ENCODE data around the gene ABITRAM. TPM values are rescaled to one million over a fixed set of nuclear protein-coding genes. Genes with fewer than 3 reads are reported as not detected.
"Not testable (repeated sequence)": the region's sequence is repeated elsewhere in the genome, so short reads cannot be mapped to it uniquely, and the experiment has no call there.

ABITRAM gene
- total RNA-seq, 1 donor from 2014 or later: 14.7 TPM

- Mint-ChIP-seq H3K9me3 (no peaks in the 10 kb centered on the region), H3K36me3 (ENCODE audit: low read depth) (peaks cover 48% of the 10 kb centered on the region), H3K4me1 (ENCODE audit: low read depth) (no peaks in the 10 kb centered on the region), H3K4me3 (no peak overlapping the region), H3K27me3 (ENCODE audit: insufficient read depth) (no peaks in the 10 kb centered on the region), H3K27ac (no peak overlapping the region)
- intact Hi-C loops (cut with micrococcal nuclease): no loop called here
- no peak for DNase-seq (ENCODE audit: low spot score)
Measured at GRCh38 chr9:108905494-108905893, 28.7 kb upstream of the ABITRAM start.

- intact Hi-C loops (cut with micrococcal nuclease): no loop called here
- Mint-ChIP-seq H3K9me3 (no peaks in the 10 kb centered on the region), H3K27ac (no peak overlapping the region), H3K27me3 (ENCODE audit: insufficient read depth) (no peaks in the 10 kb centered on the region), H3K4me1 (ENCODE audit: low read depth) (peaks cover 9% of the 10 kb centered on the region), H3K4me3 (no peak overlapping the region), H3K36me3 (ENCODE audit: low read depth) (peaks cover 48% of the 10 kb centered on the region)
- no peak for DNase-seq (ENCODE audit: low spot score)
Measured at GRCh38 chr9:108910402-108910801, 23.8 kb upstream of the ABITRAM start.

DNA sequence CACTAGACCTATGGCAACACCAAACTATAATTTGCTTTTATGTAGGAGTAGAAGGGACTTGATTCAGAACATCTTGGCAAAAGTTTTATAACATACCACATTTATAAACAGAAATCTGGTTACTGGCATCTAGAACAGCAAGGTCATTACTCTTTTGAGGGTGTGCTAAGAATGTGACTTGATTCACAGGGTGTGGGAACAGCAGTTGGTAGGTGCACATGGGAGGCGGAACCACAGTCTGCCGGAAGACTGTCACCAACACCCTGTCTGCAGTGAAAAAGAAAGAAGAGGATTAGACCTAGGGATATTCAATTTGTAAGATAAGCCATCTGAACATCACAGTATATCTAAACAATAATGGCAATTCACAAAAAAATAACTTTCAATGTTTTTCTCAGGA lies 23.3 kb upstream of the ABITRAM start:
- DNase-seq (ENCODE audit: low spot score): no peak
- no peaks in the 10 kb centered on the region for H3K9me3 Mint-ChIP-seq
- peaks cover 9% of the 10 kb centered on the region for H3K4me1 Mint-ChIP-seq (ENCODE audit: low read depth)
- H3K36me3 Mint-ChIP-seq (ENCODE audit: low read depth): peaks cover 52% of the 10 kb centered on the region
- intact Hi-C loops (cut with micrococcal nuclease): no loop called here
- H3K27me3 Mint-ChIP-seq (ENCODE audit: insufficient read depth): no peaks in the 10 kb centered on the region
- H3K27ac Mint-ChIP-seq: no peak overlapping the region
- no peak overlapping the region for H3K4me3 Mint-ChIP-seq

- intact Hi-C loops (cut with micrococcal nuclease): no loop called here
- Mint-ChIP-seq H3K27me3 (ENCODE audit: insufficient read depth) (no peaks in the 10 kb centered on the region), H3K4me3 (no peak overlapping the region), H3K9me3 (no peaks in the 10 kb centered on the region), H3K4me1 (ENCODE audit: low read depth) (peaks cover 9% of the 10 kb centered on the region), H3K27ac (no peak overlapping the region), H3K36me3 (ENCODE audit: low read depth) (peaks cover 47% of the 10 kb centered on the region)
- no peak for DNase-seq (ENCODE audit: low spot score)
Measured at GRCh38 chr9:108911820-108912219, 22.4 kb upstream of the ABITRAM start.

GRCh38 chr9:108913391-108913790 lies 20.8 kb upstream of the ABITRAM start:
- peaks cover 45% of the 10 kb centered on the region for H3K36me3 Mint-ChIP-seq (ENCODE audit: low read depth)
- no peak overlapping the region for H3K4me3 Mint-ChIP-seq
- intact Hi-C loops (cut with micrococcal nuclease): no loop called here
- no peak overlapping the region for H3K27ac Mint-ChIP-seq
- no peak for DNase-seq (ENCODE audit: low spot score)
- H3K4me1 Mint-ChIP-seq (ENCODE audit: low read depth): peaks cover 9% of the 10 kb centered on the region
- H3K9me3 Mint-ChIP-seq: no peaks in the 10 kb centered on the region
- H3K27me3 Mint-ChIP-seq (ENCODE audit: insufficient read depth): no peaks in the 10 kb centered on the region

DNA sequence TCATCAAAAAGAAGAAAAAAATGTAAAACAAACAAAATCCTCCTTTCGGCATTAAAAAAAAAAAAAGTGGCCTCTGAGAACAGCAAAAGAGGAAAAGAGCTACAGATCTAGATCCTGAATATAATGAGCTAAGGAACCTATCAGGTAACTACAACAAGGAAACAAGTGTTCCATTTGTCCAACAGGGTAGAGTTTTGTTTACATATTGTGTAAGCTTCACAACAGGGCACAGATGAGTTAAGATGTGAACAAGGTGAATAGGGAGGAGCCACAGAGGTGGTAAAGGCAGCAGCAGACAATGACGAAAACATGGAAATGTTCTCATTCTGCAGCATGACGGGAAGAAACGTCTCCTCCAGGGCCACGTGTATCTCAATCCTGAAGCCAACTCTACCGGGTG lies 14.7 kb upstream of the ABITRAM start:
- no peaks in the 10 kb centered on the region for H3K27me3 Mint-ChIP-seq (ENCODE audit: insufficient read depth)
- H3K36me3 Mint-ChIP-seq (ENCODE audit: low read depth): peaks cover 45% of the 10 kb centered on the region
- H3K4me1 Mint-ChIP-seq (ENCODE audit: low read depth): no peaks in the 10 kb centered on the region
- no peak overlapping the region for H3K4me3 Mint-ChIP-seq
- no peak for DNase-seq (ENCODE audit: low spot score)
- no peaks in the 10 kb centered on the region for H3K9me3 Mint-ChIP-seq
- intact Hi-C loops (cut with micrococcal nuclease): no loop called here
- H3K27ac Mint-ChIP-seq: no peak overlapping the region

DNA sequence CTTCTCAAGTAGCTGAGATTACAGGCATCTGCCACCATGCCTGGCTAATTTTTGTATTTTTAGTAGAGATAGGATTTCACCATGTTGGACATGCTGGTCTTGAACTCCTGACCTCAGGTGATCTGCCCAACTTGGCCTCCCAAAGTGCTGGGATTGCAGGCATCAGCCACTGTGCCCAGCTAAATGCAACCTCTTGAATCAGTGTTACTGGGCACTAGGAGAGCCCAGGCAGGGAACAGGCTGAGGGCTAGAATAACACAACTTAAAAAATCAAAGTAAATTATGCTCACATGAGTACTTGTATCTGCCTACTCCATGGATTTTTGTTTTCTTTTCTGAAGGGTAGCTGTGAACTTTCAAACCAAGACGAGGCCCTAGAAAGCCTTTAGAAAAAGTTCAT lies 13.8 kb upstream of the ABITRAM start:
- DNase-seq (ENCODE audit: low spot score); H3K4me1 Mint-ChIP-seq (ENCODE audit: low read depth); intact Hi-C loops (cut with micrococcal nuclease); H3K27me3 Mint-ChIP-seq (ENCODE audit: insufficient read depth); H3K9me3 Mint-ChIP-seq; H3K27ac Mint-ChIP-seq; H3K4me3 Mint-ChIP-seq: not testable (repeated sequence)
- H3K36me3 Mint-ChIP-seq (ENCODE audit: low read depth): peaks cover 52% of the 10 kb centered on the region

- no peaks in the 10 kb centered on the region for H3K27me3 Mint-ChIP-seq (ENCODE audit: insufficient read depth)
- no peaks in the 10 kb centered on the region for H3K4me1 Mint-ChIP-seq (ENCODE audit: low read depth)
- DNase-seq (ENCODE audit: low spot score): no peak
- H3K4me3 Mint-ChIP-seq: no peak overlapping the region
- H3K9me3 Mint-ChIP-seq: no peaks in the 10 kb centered on the region
- peaks cover 55% of the 10 kb centered on the region for H3K36me3 Mint-ChIP-seq (ENCODE audit: low read depth)
- H3K27ac Mint-ChIP-seq: no peak overlapping the region
- intact Hi-C loops (cut with micrococcal nuclease): no loop called here
Measured at GRCh38 chr9:108921200-108921599, 13.0 kb upstream of the ABITRAM start.

GRCh38 chr9:108924466-108924865 lies 9.7 kb upstream of the ABITRAM start:
- no peak for DNase-seq (ENCODE audit: low spot score)
- Mint-ChIP-seq H3K27me3 (ENCODE audit: insufficient read depth) (peaks cover 2% of the 10 kb centered on the region), H3K9me3 (no peaks in the 10 kb centered on the region), H3K27ac (no peak overlapping the region), H3K4me3 (no peak overlapping the region), H3K36me3 (ENCODE audit: low read depth) (peaks cover 61% of the 10 kb centered on the region), H3K4me1 (ENCODE audit: low read depth) (peaks cover 6% of the 10 kb centered on the region)
- intact Hi-C loops (cut with micrococcal nuclease): no loop called here

GRCh38 chr9:108928386-108928785 lies 5.8 kb upstream of the ABITRAM start:
- Mint-ChIP-seq H3K9me3 (no peaks in the 10 kb centered on the region), H3K27me3 (ENCODE audit: insufficient read depth) (peaks cover 2% of the 10 kb centered on the region), H3K4me1 (ENCODE audit: low read depth) (peaks cover 14% of the 10 kb centered on the region), H3K4me3 (no peak overlapping the region), H3K36me3 (ENCODE audit: low read depth) (peaks cover 46% of the 10 kb centered on the region), H3K27ac (no peak overlapping the region)
- no peak for DNase-seq (ENCODE audit: low spot score)
- intact Hi-C loops (cut with micrococcal nuclease): no loop called here

DNA sequence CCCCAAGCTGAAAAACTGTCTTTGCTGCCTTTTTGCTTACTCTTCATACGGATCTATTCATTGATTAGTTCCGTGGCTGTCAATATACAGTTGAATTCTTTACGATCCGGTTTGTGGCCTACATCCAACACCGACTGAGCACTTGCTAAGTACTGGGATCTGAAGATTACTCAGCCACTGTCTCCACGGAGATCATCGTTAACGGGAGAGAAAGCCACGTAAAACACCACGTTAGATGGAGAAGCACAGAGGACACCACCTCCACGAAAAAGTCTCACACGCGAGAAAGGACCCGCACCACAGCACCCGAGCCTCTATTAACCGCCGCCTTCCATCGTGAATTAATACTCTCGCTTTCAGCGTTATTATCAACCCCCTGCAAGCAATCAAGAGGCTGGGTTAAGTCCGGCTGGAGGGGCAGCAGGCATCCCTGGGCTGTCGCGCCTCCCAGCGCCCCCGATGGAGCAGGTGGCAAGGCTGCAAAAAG lies 926 bp upstream of the ABITRAM start:
- no peaks in the 10 kb centered on the region for H3K9me3 Mint-ChIP-seq
- H3K4me3 Mint-ChIP-seq: peak overlapping the region; percentile 95
- intact Hi-C loops (cut with micrococcal nuclease): loop anchor here (5.0 kb wide), 5 partner anchors 479 to 1446 kb away; partner anchors contain the start of genes KLF4 and TXN
- H3K27ac Mint-ChIP-seq: peak overlapping the region; percentile 95
- H3K4me1 Mint-ChIP-seq (ENCODE audit: low read depth): peaks cover 23% of the 10 kb centered on the region
- H3K27me3 Mint-ChIP-seq (ENCODE audit: insufficient read depth): no peaks in the 10 kb centered on the region
- peaks cover 19% of the 10 kb centered on the region for H3K36me3 Mint-ChIP-seq (ENCODE audit: low read depth)
- DNase-seq (ENCODE audit: low spot score): no peak

DNA sequence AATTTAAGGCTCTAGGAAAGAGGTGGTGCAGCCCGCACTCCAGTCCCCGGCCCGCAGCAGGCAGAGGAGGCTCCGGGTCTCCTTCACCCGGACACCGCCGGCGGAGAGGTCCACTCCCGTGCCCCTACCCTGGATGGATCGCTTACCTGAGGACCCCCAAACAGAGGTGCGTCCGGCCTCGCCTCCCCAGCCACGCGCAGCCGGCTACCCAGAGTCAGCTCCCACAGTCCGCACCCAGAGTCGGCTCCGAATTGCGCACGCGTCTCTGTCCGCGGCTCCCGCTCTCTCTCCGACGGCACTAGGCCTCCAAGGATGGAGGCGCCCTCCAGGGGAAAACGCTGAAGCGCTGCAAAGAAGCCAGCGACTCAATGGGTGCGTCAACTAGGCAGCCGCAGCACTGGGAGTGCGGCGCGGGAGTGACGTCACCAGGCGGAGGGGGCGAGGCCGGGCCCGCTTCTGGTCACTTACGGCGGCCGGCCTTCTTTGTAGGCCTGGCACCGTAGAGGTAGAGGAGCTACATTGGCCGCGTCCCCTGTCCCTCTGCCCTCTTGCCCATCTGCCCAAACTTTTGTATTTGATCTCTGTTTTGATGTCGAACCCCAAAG lies 380 bp upstream of the ABITRAM start, which contains the start of gene ELP1:
ELP1 (minus strand) TSS at position 407 of the 605 bp plus-strand sequence. CDS start 2,978 bp downstream, outside the sequence.
- DNase-seq (ENCODE audit: low spot score): peak; percentile 90
- Mint-ChIP-seq H3K27me3 (ENCODE audit: insufficient read depth) (no peaks in the 10 kb centered on the region), H3K27ac (peak within 1 kb of the TSS; percentile 95), H3K36me3 (ENCODE audit: low read depth) (peaks cover 16% of the 10 kb centered on the region), H3K4me3 (peak within 1 kb of the TSS; percentile 95), H3K4me1 (ENCODE audit: low read depth) (peaks cover 23% of the 10 kb centered on the region), H3K9me3 (no peaks in the 10 kb centered on the region)
- intact Hi-C loops (cut with micrococcal nuclease): loop anchor here (1.0 to 5.0 kb wide), 10 partner anchors 47 to 1651 kb away; partner anchors contain the start of genes EPB41L4B, KLF4, RAD23B and TXN

DNA sequence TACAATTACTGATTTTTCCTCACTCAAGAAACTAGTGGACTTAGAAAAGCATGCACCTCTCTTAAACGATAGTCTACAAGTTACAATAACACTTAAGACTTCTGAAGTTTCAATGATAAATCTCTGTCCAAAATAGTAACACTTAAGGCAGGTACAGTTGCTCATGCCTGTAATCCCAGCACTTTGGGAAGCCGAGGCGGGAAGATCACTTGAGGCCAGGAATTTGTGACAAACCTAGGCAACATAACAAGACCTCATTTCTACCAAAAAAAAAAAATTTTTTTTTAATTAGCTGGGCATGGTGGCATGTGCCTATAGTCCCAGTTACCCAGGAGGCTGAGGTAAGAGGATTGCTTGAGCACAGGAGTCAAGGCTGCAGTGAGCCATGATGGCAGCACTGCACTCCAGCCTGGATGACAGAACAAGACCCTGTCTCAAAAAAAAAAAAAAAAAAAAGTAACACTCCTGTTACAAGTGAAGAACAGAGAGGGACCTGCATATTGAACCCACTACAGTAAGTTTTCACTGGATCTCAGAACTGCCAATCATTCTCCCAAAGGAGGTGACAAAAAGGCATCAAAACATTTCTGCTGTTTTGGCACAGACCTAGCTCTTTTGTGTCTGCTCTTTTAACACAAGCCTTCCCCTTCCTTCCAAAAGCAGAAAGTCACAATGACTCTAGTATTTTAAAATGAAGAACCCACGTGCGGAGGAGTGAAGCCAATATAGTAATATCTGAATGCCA lies 3.5 kb downstream of the ABITRAM start:
- H3K27me3 Mint-ChIP-seq (ENCODE audit: insufficient read depth): no peaks in the 10 kb centered on the region
- no peaks in the 10 kb centered on the region for H3K9me3 Mint-ChIP-seq
- intact Hi-C loops (cut with micrococcal nuclease): no loop called here
- DNase-seq (ENCODE audit: low spot score): no peak
- no peak overlapping the region for H3K4me3 Mint-ChIP-seq
- H3K27ac Mint-ChIP-seq: no peak overlapping the region
- H3K36me3 Mint-ChIP-seq (ENCODE audit: low read depth): peaks cover 18% of the 10 kb centered on the region
- H3K4me1 Mint-ChIP-seq (ENCODE audit: low read depth): peaks cover 21% of the 10 kb centered on the region
